DOHH2 (cell line): ENCODE data around the gene SLC6A8.

Source experiments
- EZH2phosphoT487 ChIP-seq: fragments of 200-600 bp; sonication (generic); IDR thresholded peaks from 2 replicates; pipeline ENCODE4 v1.6.1; 2017; ENCODE audit warnings: borderline replicate concordance, mild to moderate bottlenecking, antibody characterized with exemption, low read length, moderate library complexity, mixed read lengths
- TF ChIP-seq, protein P1 (sequence below): fragments of 200-600 bp; sonication (generic); IDR thresholded peaks from one replicate; pipeline ENCODE4 v1.5.1; 2014; ENCODE audit warnings: antibody characterized with exemption, mild to moderate bottlenecking, low read depth, low read length; ENCODE audit not compliant: poor library complexity, severe bottlenecking

GRCh38 chrX:153736871-153737441, 49.2 kb downstream of the SLC6A8 start:
- TF ChIP-seq, protein P1, sequence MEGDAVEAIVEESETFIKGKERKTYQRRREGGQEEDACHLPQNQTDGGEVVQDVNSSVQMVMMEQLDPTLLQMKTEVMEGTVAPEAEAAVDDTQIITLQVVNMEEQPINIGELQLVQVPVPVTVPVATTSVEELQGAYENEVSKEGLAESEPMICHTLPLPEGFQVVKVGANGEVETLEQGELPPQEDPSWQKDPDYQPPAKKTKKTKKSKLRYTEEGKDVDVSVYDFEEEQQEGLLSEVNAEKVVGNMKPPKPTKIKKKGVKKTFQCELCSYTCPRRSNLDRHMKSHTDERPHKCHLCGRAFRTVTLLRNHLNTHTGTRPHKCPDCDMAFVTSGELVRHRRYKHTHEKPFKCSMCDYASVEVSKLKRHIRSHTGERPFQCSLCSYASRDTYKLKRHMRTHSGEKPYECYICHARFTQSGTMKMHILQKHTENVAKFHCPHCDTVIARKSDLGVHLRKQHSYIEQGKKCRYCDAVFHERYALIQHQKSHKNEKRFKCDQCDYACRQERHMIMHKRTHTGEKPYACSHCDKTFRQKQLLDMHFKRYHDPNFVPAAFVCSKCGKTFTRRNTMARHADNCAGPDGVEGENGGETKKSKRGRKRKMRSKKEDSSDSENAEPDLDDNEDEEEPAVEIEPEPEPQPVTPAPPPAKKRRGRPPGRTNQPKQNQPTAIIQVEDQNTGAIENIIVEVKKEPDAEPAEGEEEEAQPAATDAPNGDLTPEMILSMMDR, result no peak
- no peak for TF ChIP-seq EZH2phosphoT487
